AG08395 (cell line): ENCODE measurements around the gene NFYA.

Experiments
- DNase-seq: peaks from one replicate; pipeline ENCODE4 v3.0.0; 2012; ENCODE audit warnings: mixed read lengths, low spot score

The NFYA gene

GRCh38 chr6:41073203-41073967, 611 bp downstream of the NFYA start:
- DNase-seq, result peak; percentile 55

GRCh38 chr6:41073968-41074691, 1.4 kb downstream of the NFYA start:
- no peak for DNase-seq

- no peak for DNase-seq
Measured at GRCh38 chr6:41074692-41075436, 2.1 kb downstream of the NFYA start.

- no peak for DNase-seq
Measured at GRCh38 chr6:41075651-41076626, 3.2 kb downstream of the NFYA start.

- no peak for DNase-seq
Measured at GRCh38 chr6:41077536-41077935, 4.8 kb downstream of the NFYA start.

GRCh38 chr6:41078101-41078500, 5.3 kb downstream of the NFYA start:
- no peak for DNase-seq

GRCh38 chr6:41079080-41079479, 6.3 kb downstream of the NFYA start:
- DNase-seq, result no peak

- no peak for DNase-seq
Measured at GRCh38 chr6:41080621-41081020, 7.8 kb downstream of the NFYA start.

- DNase-seq, result no peak
Measured at GRCh38 chr6:41083072-41083471, 10.3 kb downstream of the NFYA start.

- no peak for DNase-seq
Measured at GRCh38 chr6:41085182-41085581, 12.4 kb downstream of the NFYA start.

GRCh38 chr6:41088451-41088850, 15.7 kb downstream of the NFYA start:
- no peak for DNase-seq

GRCh38 chr6:41090841-41091761, 18.3 kb downstream of the NFYA start:
- no peak for DNase-seq

GRCh38 chr6:41092421-41093140, 19.8 kb downstream of the NFYA start:
- peak; percentile 35 for DNase-seq

- DNase-seq, result no peak
Measured at GRCh38 chr6:41093729-41094128, 21.0 kb downstream of the NFYA start.

GRCh38 chr6:41097467-41098090, 24.8 kb downstream of the NFYA start:
- peak; percentile 19 for DNase-seq

GRCh38 chr6:41098366-41098765, 25.6 kb downstream of the NFYA start:
- DNase-seq, result no peak

GRCh38 chr6:41100871-41101287, 28.1 kb downstream of the NFYA start:
- no peak for DNase-seq

GRCh38 chr6:41103847-41104246, 31.1 kb downstream of the NFYA start:
- no peak for DNase-seq

GRCh38 chr6:41111017-41111416, 38.2 kb downstream of the NFYA start:
- no peak for DNase-seq
